Cardiac muscle cell (in vitro differentiated cells and primary cell): Measurements from ENCODE around the gene IMPG1. TPM values are rescaled to one million over a fixed set of nuclear protein-coding genes. Genes with fewer than 3 reads are reported as not detected.

ENCODE experiments used
- DNase-seq, 2 donors: peaks; one replicate each; pipeline versions ENCODE4 v3.0.0 to v3.0.0-alpha.2; 2010 to 2017; ENCODE audit warnings: low read depth in 1 of 2, low spot score in 1 of 2
- H3K27ac ChIP-seq: fragments of 200-600 bp; sonication (generic); 2 replicates; pipeline ENCODE4 v1.5.1; 2016
- H3K27me3 ChIP-seq: fragments of 200-600 bp; sonication (generic); 2 replicates; pipeline ENCODE4 v1.6.0; 2016; ENCODE audit warnings: control low read depth
- H3K36me3 ChIP-seq: fragments of 200-600 bp; sonication (generic); 2 replicates; pipeline ENCODE4 v1.5.1; 2016; ENCODE audit warnings: control low read depth
- H3K4me1 ChIP-seq: fragments of 200-600 bp; sonication (generic); 2 replicates; pipeline ENCODE4 v1.8.1; 2017; ENCODE audit warnings: low read depth, mild to moderate bottlenecking, mixed run types
- H3K4me3 ChIP-seq: fragments of 200-600 bp; sonication (generic); 2 replicates; pipeline ENCODE4 v1.5.1; 2016; ENCODE audit warnings: mild to moderate bottlenecking
- H3K9me3 ChIP-seq: fragments of 200-600 bp; sonication (generic); 2 replicates; pipeline ENCODE4 v1.5.1; 2017; ENCODE audit warnings: low read depth, mild to moderate bottlenecking, control low read depth
- CTCF ChIP-seq: IDR thresholded peaks from 2 replicates; pipeline ENCODE4 v1.5.1; 2012; ENCODE audit warnings: low read depth, mild to moderate bottlenecking, low read length
- polyA plus RNA-seq: library from polyadenylated mRNA; unstranded; fragments of >200 nt; fragmentation: Nextera tagmentation; extraction: Ambion mirVana; gene quantifications from 2 replicates; pipeline ENCODE4 v1.2.1, GENCODE V29; 2016
- total RNA-seq: library from RNA; depleted of rRNA; stranded (reverse); fragments of >200 nt; gene quantifications from 2 replicates; pipeline ENCODE4 v1.2.3, GENCODE V29; 2016

Gene IMPG1
- total and polyA plus RNA-seq, 2 experiments from 2014 or later, result 0.71 to 0.84 TPM

GRCh38 chr6:75876152-75876551, 196.3 kb downstream of the IMPG1 start:
- Histone ChIP-seq H3K36me3 (peaks cover 16% of the 10 kb centered on the region), H3K27ac (peak overlapping the region; percentile 80), H3K9me3 (no peaks in the 10 kb centered on the region), H3K4me1 (peaks cover 45% of the 10 kb centered on the region), H3K4me3 (no peak overlapping the region), H3K27me3 (no peaks in the 10 kb centered on the region)
- no peak for TF ChIP-seq CTCF
- no peak for DNase-seq

GRCh38 chr6:75874224-75874623, 198.2 kb downstream of the IMPG1 start:
- no peak for TF ChIP-seq CTCF
- H3K4me3 ChIP-seq, result no peak overlapping the region
- H3K36me3 ChIP-seq, result peaks cover 3% of the 10 kb centered on the region
- H3K27ac ChIP-seq, result peak overlapping the region; percentile 80
- H3K9me3 ChIP-seq, result no peaks in the 10 kb centered on the region
- peak in 1 of 2 donors; percentile 51 for DNase-seq
- H3K4me1 ChIP-seq, result peaks cover 45% of the 10 kb centered on the region
- no peaks in the 10 kb centered on the region for H3K27me3 ChIP-seq
